DOHH2 (cell line): ENCODE data around the gene DBX1.
"Not testable (repeated sequence)": the region's sequence is repeated elsewhere in the genome, so short reads cannot be mapped to it uniquely, and the experiment has no call there.

Source experiments
- H3F3A ChIP-seq: fragments of 200-600 bp; sonication (generic), shearing (Covaris generic); 2 replicates; pipeline ENCODE4 v1.6.0; 2016; ENCODE audit warnings: antibody characterized with exemption, mild to moderate bottlenecking; ENCODE audit not compliant: control insufficient read depth, insufficient read depth
- H3K27ac ChIP-seq: fragments of 200-600 bp; sonication (generic); 2 replicates; pipeline ENCODE4 v1.5.1; 2014; ENCODE audit warnings: low read depth, mild to moderate bottlenecking, low read length, moderate library complexity
- H3K27me3 ChIP-seq: fragments of 200-600 bp; sonication (generic); 2 replicates; pipeline ENCODE4 v1.6.1; 2014; ENCODE audit warnings: mild to moderate bottlenecking, low read length, mixed read lengths; ENCODE audit not compliant: control insufficient read depth
- H3K36me3 ChIP-seq: fragments of 200-600 bp; sonication (generic); 2 replicates; pipeline ENCODE4 v1.6.1; 2014; ENCODE audit warnings: mild to moderate bottlenecking, low read length, moderate library complexity, mixed read lengths; ENCODE audit not compliant: control insufficient read depth
- H3K4me1 ChIP-seq: fragments of 200-600 bp; sonication (generic); 2 replicates; pipeline ENCODE4 v1.6.1; 2014; ENCODE audit warnings: mild to moderate bottlenecking, low read length, mixed read lengths; ENCODE audit not compliant: control insufficient read depth
- H3K4me2 ChIP-seq: fragments of 200-600 bp; sonication (generic); 2 replicates; pipeline ENCODE4 v1.6.0; 2014; ENCODE audit warnings: mild to moderate bottlenecking, low read length, moderate library complexity
- H3K4me3 ChIP-seq: fragments of 200-600 bp; sonication (generic); 2 replicates; pipeline ENCODE4 v1.5.1; 2014; ENCODE audit warnings: mild to moderate bottlenecking, low read length, mixed read lengths
- H3K79me2 ChIP-seq: fragments of 200-600 bp; sonication (generic); 2 replicates; pipeline ENCODE4 v1.6.1; 2014; ENCODE audit warnings: mild to moderate bottlenecking, low read length, mixed read lengths; ENCODE audit not compliant: control insufficient read depth
- H3K9me2 ChIP-seq: fragments of 200-600 bp; sonication (generic); replicated peaks from 2 replicates; pipeline ENCODE4 v1.6.1; 2014; ENCODE audit warnings: mild to moderate bottlenecking, low read length, mixed read lengths; ENCODE audit not compliant: control insufficient read depth
- H3K9me3 ChIP-seq: fragments of 200-600 bp; sonication (generic); 2 replicates; pipeline ENCODE4 v1.6.1; 2014; ENCODE audit warnings: antibody characterized with exemption, low read length, mixed read lengths; ENCODE audit not compliant: control insufficient read depth, insufficient read depth
- H4K20me1 ChIP-seq: fragments of 200-600 bp; sonication (generic); 2 replicates; pipeline ENCODE4 v1.6.0; 2014; ENCODE audit warnings: low read depth, mild to moderate bottlenecking, antibody characterized with exemption, low read length, moderate library complexity; ENCODE audit not compliant: control insufficient read depth, insufficient read depth
- CTCF ChIP-seq: fragments of 200-600 bp; sonication (generic); IDR thresholded peaks from one replicate; pipeline ENCODE4 v1.5.1; 2014; ENCODE audit warnings: antibody characterized with exemption, mild to moderate bottlenecking, low read depth, low read length; ENCODE audit not compliant: poor library complexity, severe bottlenecking
- EZH2phosphoT487 ChIP-seq: fragments of 200-600 bp; sonication (generic); IDR thresholded peaks from 2 replicates; pipeline ENCODE4 v1.6.1; 2017; ENCODE audit warnings: borderline replicate concordance, mild to moderate bottlenecking, antibody characterized with exemption, low read length, moderate library complexity, mixed read lengths

Gene DBX1

GRCh38 chr11:20201231-20201630 is 41.0 kb upstream of the DBX1 start:
- H3F3A ChIP-seq, result no peaks in the 10 kb centered on the region
- no peak overlapping the region for H3K4me2 ChIP-seq
- peaks cover 6% of the 10 kb centered on the region; the same call in 1 of the 2 replicates for H3K27me3 ChIP-seq
- H3K4me3 ChIP-seq, result no peak overlapping the region
- H3K9me2 ChIP-seq, result no peaks in the 10 kb centered on the region
- H3K36me3 ChIP-seq, result no peaks in the 10 kb centered on the region
- H3K9me3 ChIP-seq, result no peaks in the 10 kb centered on the region
- H3K27ac ChIP-seq, result no peak overlapping the region
- TF ChIP-seq EZH2phosphoT487 (no peak), CTCF (no peak)
- H4K20me1 ChIP-seq, result no peaks in the 10 kb centered on the region
- H3K4me1 ChIP-seq, result no peaks in the 10 kb centered on the region
- H3K79me2 ChIP-seq, result no peaks in the 10 kb centered on the region

- H3K27ac ChIP-seq, H3K36me3 ChIP-seq, H3K9me2 ChIP-seq, H3K4me1 ChIP-seq, H3K4me2 ChIP-seq, H3K79me2 ChIP-seq, H3F3A ChIP-seq, H3K27me3 ChIP-seq, H3K9me3 ChIP-seq, H3K4me3 ChIP-seq, H4K20me1 ChIP-seq: not testable (repeated sequence)
These were observed 40.2 kb upstream of the DBX1 start for GRCh38 chr11:20200331-20200955.

GRCh38 chr11:20197881-20198280 is 37.6 kb upstream of the DBX1 start:
- Histone ChIP-seq H4K20me1 (no peaks in the 10 kb centered on the region), H3K27me3 (0 out of 2 replicates have a peak, but pooled peaks cover 3% of the 10 kb centered on the region), H3K36me3 (no peaks in the 10 kb centered on the region), H3K27ac (no peak overlapping the region), H3K4me2 (no peak overlapping the region), H3K4me1 (no peaks in the 10 kb centered on the region), H3F3A (no peaks in the 10 kb centered on the region), H3K9me3 (no peaks in the 10 kb centered on the region), H3K4me3 (no peak overlapping the region), H3K9me2 (no peaks in the 10 kb centered on the region), H3K79me2 (no peaks in the 10 kb centered on the region)
- TF ChIP-seq CTCF, result no peak
- TF ChIP-seq EZH2phosphoT487, result no peak

GRCh38 chr11:20194470-20194869 is 34.2 kb upstream of the DBX1 start:
- TF ChIP-seq EZH2phosphoT487 (no peak), CTCF (no peak)
- Histone ChIP-seq H3K4me1 (no peaks in the 10 kb centered on the region), H3K27me3 (0 out of 2 replicates have a peak, but pooled peaks cover 3% of the 10 kb centered on the region)

More at GRCh38 chr11:20194470-20194869, 34.2 kb upstream of the DBX1 start:
- Histone ChIP-seq H3K79me2 (no peaks in the 10 kb centered on the region), H4K20me1 (no peaks in the 10 kb centered on the region), H3K9me3 (no peaks in the 10 kb centered on the region), H3K4me3 (no peak overlapping the region), H3K9me2 (no peaks in the 10 kb centered on the region), H3F3A (no peaks in the 10 kb centered on the region), H3K36me3 (no peaks in the 10 kb centered on the region), H3K27ac (no peak overlapping the region), H3K4me2 (no peak overlapping the region)
